ENCODE results near the gene SOX18.

DNA sequence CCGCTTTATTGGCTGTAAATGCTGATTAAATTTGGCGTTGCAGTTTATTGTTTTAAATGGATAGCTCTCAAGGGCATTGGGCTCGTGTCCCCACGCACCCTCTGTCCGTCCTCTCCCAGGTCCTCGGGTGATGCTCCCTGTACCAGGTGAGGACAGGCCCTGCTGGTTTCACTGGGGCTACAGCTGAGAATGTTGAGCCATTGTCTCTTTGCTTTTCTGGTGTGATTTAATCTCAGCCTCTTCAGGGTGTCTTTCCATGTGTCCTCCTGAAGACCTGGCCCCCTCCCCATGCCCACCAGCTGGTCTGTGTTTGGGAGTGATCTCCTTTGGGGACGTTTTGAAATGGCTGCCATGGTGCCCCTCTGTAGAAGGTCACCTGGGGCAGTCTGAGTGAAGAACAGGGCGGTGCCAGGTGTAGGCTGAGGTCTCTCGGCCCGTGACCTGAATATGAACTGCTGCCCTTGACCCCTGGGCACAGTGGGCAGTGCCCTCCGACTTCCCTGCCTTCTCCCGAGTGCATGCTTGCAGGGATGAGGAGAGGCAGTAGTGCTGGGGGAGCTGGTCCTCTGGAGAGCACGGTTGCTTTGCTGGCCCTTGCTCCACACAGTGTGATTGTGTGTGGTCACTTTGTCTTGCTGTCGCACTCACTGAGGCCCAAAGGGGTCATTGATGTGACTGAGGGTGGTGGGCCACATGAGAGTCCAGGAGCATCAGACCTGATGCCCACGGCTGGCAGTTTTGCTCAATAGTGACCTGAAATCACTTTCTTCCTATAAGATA lies 25.9 kb downstream of the SOX18 start:
- TF ChIP-seq POLR2A (IDR thresholded peaks at IDR 0.05), result no peak
- TF ChIP-seq, protein P1, sequence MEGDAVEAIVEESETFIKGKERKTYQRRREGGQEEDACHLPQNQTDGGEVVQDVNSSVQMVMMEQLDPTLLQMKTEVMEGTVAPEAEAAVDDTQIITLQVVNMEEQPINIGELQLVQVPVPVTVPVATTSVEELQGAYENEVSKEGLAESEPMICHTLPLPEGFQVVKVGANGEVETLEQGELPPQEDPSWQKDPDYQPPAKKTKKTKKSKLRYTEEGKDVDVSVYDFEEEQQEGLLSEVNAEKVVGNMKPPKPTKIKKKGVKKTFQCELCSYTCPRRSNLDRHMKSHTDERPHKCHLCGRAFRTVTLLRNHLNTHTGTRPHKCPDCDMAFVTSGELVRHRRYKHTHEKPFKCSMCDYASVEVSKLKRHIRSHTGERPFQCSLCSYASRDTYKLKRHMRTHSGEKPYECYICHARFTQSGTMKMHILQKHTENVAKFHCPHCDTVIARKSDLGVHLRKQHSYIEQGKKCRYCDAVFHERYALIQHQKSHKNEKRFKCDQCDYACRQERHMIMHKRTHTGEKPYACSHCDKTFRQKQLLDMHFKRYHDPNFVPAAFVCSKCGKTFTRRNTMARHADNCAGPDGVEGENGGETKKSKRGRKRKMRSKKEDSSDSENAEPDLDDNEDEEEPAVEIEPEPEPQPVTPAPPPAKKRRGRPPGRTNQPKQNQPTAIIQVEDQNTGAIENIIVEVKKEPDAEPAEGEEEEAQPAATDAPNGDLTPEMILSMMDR (IDR thresholded peaks at IDR 0.05), result no peak
- no peak for TF ChIP-seq POLR2AphosphoS5 (IDR thresholded peaks at IDR 0.05)
- no peak for TF ChIP-seq EP300 (IDR thresholded peaks at IDR 0.05)

All from sigmoid colon (tissue), 4 donors.